IMR-90 (cell line): Measurements from ENCODE around the gene ZFAND2B. TPM values are rescaled to one million over a fixed set of nuclear protein-coding genes. Genes with fewer than 3 reads are reported as not detected.

Experiments used
- ATAC-seq: fragments of 200-7000 bp; cut with Tn5 transposase; 2 replicates; pipeline ENCODE4 v1.9.1; 2020; ENCODE audit warnings: low read depth, mild to moderate bottlenecking, moderate library complexity
- BruUV-seq: library from RNA; stranded (reverse); fragments of 400-500 nt; replicated peaks from 2 replicates; lab custom pipeline; 2021; lab: Mats Ljungman, UMichigan
- CTCF ChIA-PET: fragments of 300-600 bp; formaldehyde crosslinking; extraction: SDS; loops from one replicate; lab custom pipeline; 2021; ENCODE audit warnings: antibody characterized with exemption; lab: Yijun Ruan, JAX
- POLR2A ChIA-PET: fragments of 300-600 bp; sonication (Branson Sonifier 250); formaldehyde crosslinking; loops from one replicate; lab custom pipeline; 2022; ENCODE audit warnings: antibody characterized with exemption; ENCODE audit not compliant: unreplicated experiment; lab: Charles Lee
- DNase-seq: peaks from one replicate; pipeline ENCODE4 v3.0.0; 2013
- H2AFZ ChIP-seq: replicated peaks from 2 replicates; pipeline ENCODE3; 2013; ENCODE audit warnings: low read length, mild to moderate bottlenecking; ENCODE audit not compliant: poor library complexity
- H2AK5ac ChIP-seq: 2 replicates; pipeline ENCODE4 v1.6.1; 2013; ENCODE audit warnings: low read depth, low read length, inconsistent platforms
- H2AK9ac ChIP-seq: replicated peaks from 2 replicates; pipeline ENCODE3; 2013; ENCODE audit warnings: mild to moderate bottlenecking, low read depth, low read length, moderate library complexity; ENCODE audit not compliant: poor library complexity
- H2BK120ac ChIP-seq: 2 replicates; pipeline ENCODE4 v1.6.1; 2013; ENCODE audit warnings: low read depth, low read length, inconsistent platforms
- H2BK15ac ChIP-seq: 3 replicates; pipeline ENCODE4 v1.6.1; 2013; ENCODE audit warnings: low read depth, low read length, inconsistent platforms
- H2BK20ac ChIP-seq: 2 replicates; pipeline ENCODE4 v1.6.1; 2013; ENCODE audit warnings: low read depth, mild to moderate bottlenecking, inconsistent platforms, low read length, moderate library complexity
- H2BK5ac ChIP-seq: 2 replicates; pipeline ENCODE4 v1.6.1; 2013; ENCODE audit warnings: mild to moderate bottlenecking, low read depth, low read length, inconsistent platforms; ENCODE audit not compliant: poor library complexity, severe bottlenecking
- H3K14ac ChIP-seq: replicated peaks from 2 replicates; pipeline ENCODE4 v1.6.1; 2013; ENCODE audit warnings: low read depth, low read length, inconsistent platforms
- H3K18ac ChIP-seq: 2 replicates; pipeline ENCODE4 v1.6.1; 2013; ENCODE audit warnings: low read depth, low read length, control low read depth
- H3K23ac ChIP-seq: 2 replicates; pipeline ENCODE4 v1.6.1; 2013; ENCODE audit warnings: low read depth, low read length, inconsistent platforms
- H3K27ac ChIP-seq: 2 replicates; pipeline ENCODE4 v1.5.1; 2013; ENCODE audit warnings: mild to moderate bottlenecking, control low read depth, low read length; ENCODE audit not compliant: insufficient read depth
- H3K27me3 ChIP-seq: 2 replicates; pipeline ENCODE4 v1.6.1; 2013; ENCODE audit warnings: low read length; ENCODE audit not compliant: control insufficient read depth, insufficient read depth
- H3K36me3 ChIP-seq: 2 replicates; pipeline ENCODE4 v1.6.1; 2013; ENCODE audit warnings: low read length, mixed read lengths; ENCODE audit not compliant: control insufficient read depth, insufficient read depth
- H3K4ac ChIP-seq: 2 replicates; pipeline ENCODE4 v1.6.1; 2013; ENCODE audit warnings: low read depth, low read length, inconsistent platforms
- H3K4me1 ChIP-seq: 2 replicates; pipeline ENCODE4 v1.6.1; 2013; ENCODE audit warnings: low read length, mixed read lengths; ENCODE audit not compliant: control insufficient read depth, insufficient read depth
- H3K4me2 ChIP-seq: 2 replicates; pipeline ENCODE4 v1.6.1; 2013; ENCODE audit warnings: low read depth, mild to moderate bottlenecking, control low read depth, low read length, moderate library complexity
- H3K4me3 ChIP-seq: 2 replicates; pipeline ENCODE4 v1.5.1; 2013; ENCODE audit warnings: low read depth, mild to moderate bottlenecking, control low read depth, low read length, moderate library complexity; ENCODE audit not compliant: insufficient read depth
- H3K56ac ChIP-seq: 2 replicates; pipeline ENCODE4 v1.6.1; 2013; ENCODE audit warnings: low read length, inconsistent platforms; ENCODE audit not compliant: insufficient read depth; ENCODE audit errors: extremely low read depth
- H3K79me1 ChIP-seq, 2 experiments: 2 replicates each; pipeline ENCODE4 v1.6.1; 2013; ENCODE audit warnings: low read length in 2 of 2, inconsistent platforms in 1 of 2, low read depth in 1 of 2
- H3K9ac ChIP-seq: 2 replicates; pipeline ENCODE4 v1.6.1; 2013; ENCODE audit warnings: low read depth, low read length, control low read depth
- H3K9me1 ChIP-seq: 2 replicates; pipeline ENCODE4 v1.6.1; 2013; ENCODE audit warnings: low read length, inconsistent platforms; ENCODE audit not compliant: insufficient read depth
- H3K9me3 ChIP-seq: 2 replicates; pipeline ENCODE4 v1.6.1; 2013; ENCODE audit warnings: low read length; ENCODE audit not compliant: control insufficient read depth, insufficient read depth
- H4K20me1 ChIP-seq: 2 replicates; pipeline ENCODE4 v1.6.1; 2013; ENCODE audit warnings: low read length, inconsistent platforms; ENCODE audit not compliant: insufficient read depth
- H4K5ac ChIP-seq: 2 replicates; pipeline ENCODE4 v1.6.1; 2013; ENCODE audit warnings: mild to moderate bottlenecking, low read depth, low read length, control low read depth
- H4K8ac ChIP-seq, 2 experiments: 2 replicates each; pipeline ENCODE4 v1.6.1; 2013; ENCODE audit warnings: low read depth in 2 of 2, low read length in 2 of 2, control low read depth in 1 of 2, inconsistent platforms in 1 of 2
- H4K91ac ChIP-seq: 2 replicates; pipeline ENCODE4 v1.6.1; 2013; ENCODE audit warnings: low read depth, low read length, inconsistent platforms; ENCODE audit not compliant: insufficient read depth
- CEBPB ChIP-seq: IDR thresholded peaks from 2 replicates; pipeline ENCODE4 v1.6.1; 2012; ENCODE audit warnings: low read depth, low read length, improper control_type of control experiment
- WGBS, 2 experiments: methylation state at CpG; one replicate each; pipeline versions ENCODE4 v1.1.5 to v1.1.7; 2013; ENCODE audit warnings: missing lambda C conversion rate in 2 of 2; ENCODE audit not compliant: insufficient read length in 1 of 2; ENCODE audit errors: extremely low coverage in 2 of 2; 5-methylcytosine and 5-hydroxymethylcytosine counted together
- dilution Hi-C: fragments of 300-500 bp; cut with HindIII; formaldehyde crosslinking; loops from one replicate; pipeline ENCODE4 v1.14.3; 2018; ENCODE audit warnings: low sequenced_read_pairs; ENCODE audit not compliant: unreplicated experiment
- in situ Hi-C: fragments of 300-500 bp; cut with MboI; formaldehyde crosslinking; loops from 3 replicates; pipeline ENCODE4 v1.14.3; 2019; ENCODE audit warnings: low sequenced_read_pairs, inconsistent platforms, mixed read lengths
- intact Hi-C: fragments of 100-400 bp; cut with micrococcal nuclease; formaldehyde crosslinking; loops from 2 replicates; pipeline ENCODE4 v1.10.0; 2022
- polyA plus RNA-seq, 3 experiments: library from polyadenylated mRNA; depleted of rRNA; stranded (reverse); fragments of >200 nt; gene quantifications; 2 replicates each; pipeline ENCODE4 v1.2.3, GENCODE V29; 2012; ENCODE audit warnings: low replicate concordance in 1 of 3
- total RNA-seq: library from RNA; depleted of rRNA; stranded (reverse); fragments of >200 nt; gene quantifications from 2 replicates; pipeline ENCODE4 v1.2.3, GENCODE V29; 2012

ZFAND2B gene
- total and polyA plus RNA-seq, 2 of the 4 experiments (the other 2 are of a cell fraction) = 25.5 to 38.3 TPM

DNA sequence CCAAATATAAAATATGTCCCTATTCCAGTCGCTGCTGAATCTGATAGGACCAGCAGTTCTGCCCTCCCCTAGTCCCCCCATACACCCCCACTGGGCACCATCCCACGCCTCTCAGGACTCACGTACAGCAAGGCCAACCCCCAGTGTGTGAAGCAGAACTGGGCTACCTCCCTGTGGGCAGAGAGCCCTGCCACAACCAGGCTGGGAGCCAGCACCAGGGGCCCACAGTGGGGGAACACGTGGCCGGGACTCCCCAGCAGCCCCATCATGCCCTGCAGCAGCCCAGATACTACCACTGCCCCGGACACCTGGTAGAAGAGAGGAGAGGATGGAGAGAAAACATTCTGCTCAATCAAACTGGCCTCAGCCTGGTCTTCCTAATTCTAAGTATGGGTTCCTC is 38.1 kb upstream of the ZFAND2B start:
- CTCF ChIA-PET = no interaction called here
- Histone ChIP-seq H2AK5ac (no peak overlapping the region), H4K20me1 (peaks cover 7% of the 10 kb centered on the region; the same call in 1 of the 2 replicates), H3K9ac (no peak overlapping the region), H3K18ac (no peak overlapping the region), H3K36me3 (peaks cover 9% of the 10 kb centered on the region; the same call in 1 of the 2 replicates), H3K9me3 (no peaks in the 10 kb centered on the region), H3K4me2 (no peak overlapping the region), H2AK9ac (no peak overlapping the region), H4K91ac (no peak overlapping the region), H4K5ac (no peak overlapping the region), H2BK15ac (no peak overlapping the region), H3K4ac (no peak overlapping the region), H3K9me1 (0 out of 2 replicates have a peak, but pooled peaks cover 4% of the 10 kb centered on the region), H3K56ac (no peak overlapping the region), H2BK5ac (no peak overlapping the region), H4K8ac (no peak overlapping the region), H2BK20ac (no peak overlapping the region), H3K4me1 (peaks cover 3% of the 10 kb centered on the region; the same call in 1 of the 2 replicates), H3K27me3 (no peaks in the 10 kb centered on the region), H3K4me3 (no peak overlapping the region), H3K14ac (no peak overlapping the region), H2AFZ (peak overlapping the region; percentile 11), H3K27ac (no peak overlapping the region), H2BK120ac (no peak overlapping the region), H3K23ac (no peak overlapping the region), H3K79me1 (no peaks in the 10 kb centered on the region)
- POLR2A ChIA-PET = no interaction called here
- no TSS peak for BruUV-seq
- intact Hi-C loops = no loop called here
- ATAC-seq (no peak), DNase-seq (no peak)
- no peak for TF ChIP-seq CEBPB
- in situ Hi-C loops = no loop called here
- no CpG with 5 or more reads among the region's 6 CpGs for WGBS, 2 experiments
- dilution Hi-C loops = no loop called here
